HCT116 (cell line): ENCODE results near the gene RGS7. TPM values are rescaled to one million over a fixed set of nuclear protein-coding genes. Genes with fewer than 3 reads are reported as not detected.

Experiments
- ATAC-seq: fragments of 200-7000 bp; cut with Tn5 transposase; 2 replicates; pipeline ENCODE4 v1.9.1; 2020; ENCODE audit warnings: mild to moderate bottlenecking, moderate library complexity
- BruUV-seq: library from RNA; stranded (reverse); fragments of 400-500 nt; replicated peaks from 2 replicates; lab custom pipeline; 2021; lab: Mats Ljungman, UMichigan
- CTCF ChIA-PET: fragments of 300-600 bp; sonication (Branson Sonifier 250); formaldehyde crosslinking; loops from one replicate; lab custom pipeline; 2021; ENCODE audit warnings: antibody characterized with exemption; lab: Charles Lee
- POLR2A ChIA-PET: fragments of 300-600, 350-600 bp; sonication (Branson Sonifier 250); formaldehyde crosslinking; loops from one replicate; lab custom pipeline; 2021; ENCODE audit warnings: antibody characterized with exemption; lab: Charles Lee
- RAD21 ChIA-PET, 2 experiments: fragments of 300-600 bp; sonication (Branson Sonifier 250); formaldehyde crosslinking; loops; one replicate each; lab custom pipeline; 2023; ENCODE audit warnings: low total read pairs in 2 of 2; ENCODE audit not compliant: uncharacterized antibody in 2 of 2, unreplicated experiment in 2 of 2, low non-redundant PET in 1 of 2; lab: Charles Lee
- DNase-seq: peaks from one replicate; pipeline ENCODE4 v3.0.0-alpha.2; 2010; ENCODE audit warnings: low read depth, low spot score
- H2AFZ ChIP-seq: fragments of 200-600 bp; shearing (Covaris generic), sonication (generic); 2 replicates; pipeline ENCODE4 v1.6.1; 2017; ENCODE audit warnings: low read depth, mixed run types, mixed read lengths, antibody characterized with exemption, low read length; ENCODE audit not compliant: poor library complexity, severe bottlenecking
- H3K27ac ChIP-seq: 2 replicates; pipeline ENCODE4 v1.5.1; 2012; ENCODE audit warnings: low read depth, low read length
- H3K27me3 ChIP-seq: fragments of 200-600 bp; sonication (generic); 2 replicates; pipeline ENCODE4 v1.6.1; 2016; ENCODE audit warnings: mixed run types, low read length, mixed read lengths; ENCODE audit not compliant: insufficient read depth
- H3K36me3 ChIP-seq, 2 experiments: fragments of 200-500 bp in 1 of 2; fragments of 200-600 bp in 1 of 2; sonication (Bioruptor generic) in 1 of 2; sonication (generic) in 1 of 2; 2 replicates each; pipeline versions ENCODE4 v1.5.1 to v1.6.1; 2014 to 2016; ENCODE audit warnings: low read length in 2 of 2, inconsistent platforms in 1 of 2, mixed read lengths in 1 of 2, mixed run types in 1 of 2; ENCODE audit not compliant: insufficient read depth in 2 of 2, control insufficient read depth in 1 of 2
- H3K4me1 ChIP-seq, 2 experiments: fragments of 200-600 bp in 1 of 2; sonication (generic) in 1 of 2; 2 replicates each; pipeline versions ENCODE4 v1.5.1 to v1.6.1; 2012 to 2017; ENCODE audit warnings: low read length in 2 of 2, inconsistent platforms in 1 of 2, mild to moderate bottlenecking in 1 of 2, mixed read lengths in 1 of 2, mixed run types in 1 of 2, moderate library complexity in 1 of 2; ENCODE audit not compliant: insufficient read depth in 2 of 2, control insufficient read depth in 1 of 2
- H3K4me2 ChIP-seq: fragments of 200-600 bp; sonication (generic); 2 replicates; pipeline ENCODE4 v1.6.1; 2017; ENCODE audit warnings: mixed run types, low read length, mixed read lengths
- H3K4me3 ChIP-seq, 2 experiments: fragments of 200-600 bp in 1 of 2; sonication (generic) in 1 of 2; replicated peaks in 1 of 2; 2 replicates each; pipeline ENCODE4 v1.5.1; 2011 to 2016; ENCODE audit warnings: low read length in 2 of 2, control low read depth in 1 of 2, low read depth in 1 of 2, mild to moderate bottlenecking in 1 of 2, mixed read lengths in 1 of 2, mixed run types in 1 of 2
- H3K79me2 ChIP-seq: fragments of 200-600 bp; sonication (generic); 2 replicates; pipeline ENCODE4 v1.6.1; 2017; ENCODE audit warnings: mild to moderate bottlenecking, mixed run types, low read length, moderate library complexity, mixed read lengths; ENCODE audit not compliant: insufficient read depth
- H3K9ac ChIP-seq: fragments of 200-600 bp; sonication (generic); 2 replicates; pipeline ENCODE4 v1.6.1; 2016; ENCODE audit warnings: low read length, mixed read lengths
- H3K9me2 ChIP-seq: fragments of 200-600 bp; sonication (generic), shearing (Covaris generic); 2 replicates; pipeline ENCODE4 v1.6.1; 2017; ENCODE audit warnings: mixed run types, mild to moderate bottlenecking, moderate library complexity; ENCODE audit not compliant: insufficient read depth
- H3K9me3 ChIP-seq, 2 experiments: fragments of 200-500 bp in 1 of 2; fragments of 200-600 bp in 1 of 2; sonication (Bioruptor generic) in 1 of 2; sonication (generic) in 1 of 2; 2 replicates each; pipeline ENCODE4 v1.6.1; 2014 to 2017; ENCODE audit warnings: low read length in 2 of 2, mixed read lengths in 2 of 2, inconsistent platforms in 1 of 2, low read depth in 1 of 2, mild to moderate bottlenecking in 1 of 2, mixed run types in 1 of 2, moderate library complexity in 1 of 2; ENCODE audit not compliant: control insufficient read depth in 1 of 2, insufficient read depth in 1 of 2
- H4K20me1 ChIP-seq: fragments of 200-600 bp; sonication (generic), shearing (Covaris generic); 2 replicates; pipeline ENCODE4 v1.6.1; 2017; ENCODE audit warnings: mixed run types, mild to moderate bottlenecking, moderate library complexity; ENCODE audit not compliant: insufficient read depth
- CEBPB ChIP-seq: IDR thresholded peaks from 2 replicates; pipeline ENCODE4 v1.6.1; 2012; ENCODE audit warnings: low read depth
- EZH2phosphoT487 ChIP-seq: fragments of 200-600 bp; IDR thresholded peaks from 2 replicates; pipeline ENCODE4 v1.6.1; 2018; ENCODE audit warnings: antibody characterized with exemption, borderline replicate concordance
- FOSL1 ChIP-seq: IDR thresholded peaks from 2 replicates; pipeline ENCODE4 v1.6.1; 2012; ENCODE audit warnings: low read depth
- POLR2A ChIP-seq: IDR thresholded peaks from 2 replicates; pipeline ENCODE4 v1.7.0; 2011; ENCODE audit warnings: borderline replicate concordance; ENCODE audit not compliant: insufficient read depth, insufficient read length; ENCODE audit errors: extremely low read depth
- RAD21 ChIP-seq: IDR thresholded peaks from 2 replicates; pipeline ENCODE4 v1.6.1; 2012; ENCODE audit warnings: low read depth, mild to moderate bottlenecking
- REST ChIP-seq: IDR thresholded peaks from 2 replicates; pipeline ENCODE4 v1.6.1; 2012; ENCODE audit warnings: low read depth
- SIN3A ChIP-seq: IDR thresholded peaks from 2 replicates; pipeline ENCODE4 v1.6.1; 2012; ENCODE audit warnings: low read depth
- ZBTB33 ChIP-seq: IDR thresholded peaks from 2 replicates; pipeline ENCODE4 v1.6.1; 2011; ENCODE audit warnings: mild to moderate bottlenecking, low read length, moderate library complexity; ENCODE audit not compliant: insufficient replicate concordance; ENCODE audit errors: extremely low read depth
- intact Hi-C: fragments of 100-400 bp; cut with micrococcal nuclease; formaldehyde crosslinking; loops from 2 replicates; pipeline ENCODE4 v1.10.0; 2022
- total RNA-seq: library from RNA; stranded (reverse); gene quantifications from one replicate; pipeline ENCODE4 v1.2.1, GENCODE V29; 2021; ENCODE audit not compliant: unreplicated experiment

Gene RGS7
- total RNA-seq, 1 experiment from 2014 or later, result not detected

- TF ChIP-seq EZH2phosphoT487 (no peak), RAD21 (no peak), POLR2A (no peak), REST (no peak), CEBPB (no peak), FOSL1 (no peak), ZBTB33 (no peak), SIN3A (no peak)
- POLR2A ChIA-PET, result no interaction called here
Measured at GRCh38 chr1:241181471-241181870, 175.5 kb downstream of the RGS7 start.

More at GRCh38 chr1:241181471-241181870, 175.5 kb downstream of the RGS7 start:
- intact Hi-C loops, result no loop called here
- H3K4me3 ChIP-seq, result no peak overlapping the region
- no TSS peak for BruUV-seq
- ChIA-PET CTCF (no interaction called here), RAD21 (no interaction called here)
- H3K4me1 ChIP-seq, result no peaks in the 10 kb centered on the region
- no peaks in the 10 kb centered on the region for H3K79me2 ChIP-seq
- no peaks in the 10 kb centered on the region for H4K20me1 ChIP-seq
- no peaks in the 10 kb centered on the region for H3K9me2 ChIP-seq
- no peak for ATAC-seq
- H3K4me2 ChIP-seq, result no peak overlapping the region
- no peak overlapping the region for H3K27ac ChIP-seq
- H3K9ac ChIP-seq, result no peak overlapping the region
- no peaks in the 10 kb centered on the region for H3K36me3 ChIP-seq
- H2AFZ ChIP-seq, result no peak overlapping the region
- H3K27me3 ChIP-seq, result no peaks in the 10 kb centered on the region
- H3K9me3 ChIP-seq, result peaks cover 0 to 4% of the 10 kb centered on the region in 2 experiments; a peak in 1 of 4 replicates
- DNase-seq, result no peak
